ENCODE measurements around the gene RASSF10.
A peak's percentile ranks its signal among the peaks of the same experiment; 100 is the strongest.

RASSF10 gene

GRCh38 chr11:12966002-12966401 lies 43.1 kb upstream of the RASSF10 start:
- no peak overlapping the region for H3K4me3 ChIP-seq (ENCODE audit: low read length)
- TF ChIP-seq CTCF (conservative IDR thresholded peaks at IDR 0.05; ENCODE audit: low read depth, low read length): no peak
- no peak for DNase-seq (ENCODE audit: low read depth)

- TF ChIP-seq CTCF (conservative IDR thresholded peaks at IDR 0.05; ENCODE audit: low read depth, low read length): no peak
- H3K4me3 ChIP-seq (ENCODE audit: low read length): no peak overlapping the region
- DNase-seq (ENCODE audit: low read depth): no peak
Measured at GRCh38 chr11:12968101-12968500, 41.0 kb upstream of the RASSF10 start.

- no peak overlapping the region for H3K4me3 ChIP-seq (ENCODE audit: low read length)
- DNase-seq (ENCODE audit: low read depth): no peak
- no peak for TF ChIP-seq CTCF (conservative IDR thresholded peaks at IDR 0.05; ENCODE audit: low read depth, low read length)
Measured at GRCh38 chr11:12968826-12969225, 40.3 kb upstream of the RASSF10 start.

GRCh38 chr11:12971955-12972354 lies 37.2 kb upstream of the RASSF10 start:
- no peak for TF ChIP-seq CTCF (conservative IDR thresholded peaks at IDR 0.05; ENCODE audit: low read depth, low read length)
- no peak for DNase-seq (ENCODE audit: low read depth)
- no peak overlapping the region for H3K4me3 ChIP-seq (ENCODE audit: low read length)

GRCh38 chr11:12973528-12974181 lies 35.5 kb upstream of the RASSF10 start:
- peak; percentile 26 for TF ChIP-seq CTCF (conservative IDR thresholded peaks at IDR 0.05; ENCODE audit: low read depth, low read length)
- H3K4me3 ChIP-seq (ENCODE audit: low read length): no peak overlapping the region
- no peak for DNase-seq (ENCODE audit: low read depth)

GRCh38 chr11:12975195-12975594 lies 33.9 kb upstream of the RASSF10 start:
- H3K4me3 ChIP-seq (ENCODE audit: low read length): no peak overlapping the region
- no peak for TF ChIP-seq CTCF (conservative IDR thresholded peaks at IDR 0.05; ENCODE audit: low read depth, low read length)
- no peak for DNase-seq (ENCODE audit: low read depth)

GRCh38 chr11:12979928-12980689 lies 29.0 kb upstream of the RASSF10 start:
- no peak for TF ChIP-seq CTCF (conservative IDR thresholded peaks at IDR 0.05; ENCODE audit: low read depth, low read length)

More at GRCh38 chr11:12979928-12980689, 29.0 kb upstream of the RASSF10 start:
- no peak overlapping the region for H3K4me3 ChIP-seq (ENCODE audit: low read length)
- no peak for DNase-seq (ENCODE audit: low read depth)

All from retinal pigment epithelial cell (primary cell).